Glomerular endothelial cell (primary cell): Measurements from ENCODE around the gene PPP2R2D. TPM values are rescaled to one million over a fixed set of nuclear protein-coding genes. Genes with fewer than 3 reads are reported as not detected.

Experiments
- DNase-seq: peaks from one replicate; pipeline ENCODE4 v3.0.0-alpha.2; 2011; ENCODE audit warnings: low read depth, low spot score; ENCODE audit errors: extremely low read depth
- total RNA-seq: library from RNA; depleted of rRNA; stranded (reverse); fragments of >200 nt; gene quantifications from 2 replicates; pipeline ENCODE4 v1.2.3, GENCODE V29; 2015

Gene PPP2R2D
- total RNA-seq, result 25.9 and 32.1 TPM in 2 replicates

DNA sequence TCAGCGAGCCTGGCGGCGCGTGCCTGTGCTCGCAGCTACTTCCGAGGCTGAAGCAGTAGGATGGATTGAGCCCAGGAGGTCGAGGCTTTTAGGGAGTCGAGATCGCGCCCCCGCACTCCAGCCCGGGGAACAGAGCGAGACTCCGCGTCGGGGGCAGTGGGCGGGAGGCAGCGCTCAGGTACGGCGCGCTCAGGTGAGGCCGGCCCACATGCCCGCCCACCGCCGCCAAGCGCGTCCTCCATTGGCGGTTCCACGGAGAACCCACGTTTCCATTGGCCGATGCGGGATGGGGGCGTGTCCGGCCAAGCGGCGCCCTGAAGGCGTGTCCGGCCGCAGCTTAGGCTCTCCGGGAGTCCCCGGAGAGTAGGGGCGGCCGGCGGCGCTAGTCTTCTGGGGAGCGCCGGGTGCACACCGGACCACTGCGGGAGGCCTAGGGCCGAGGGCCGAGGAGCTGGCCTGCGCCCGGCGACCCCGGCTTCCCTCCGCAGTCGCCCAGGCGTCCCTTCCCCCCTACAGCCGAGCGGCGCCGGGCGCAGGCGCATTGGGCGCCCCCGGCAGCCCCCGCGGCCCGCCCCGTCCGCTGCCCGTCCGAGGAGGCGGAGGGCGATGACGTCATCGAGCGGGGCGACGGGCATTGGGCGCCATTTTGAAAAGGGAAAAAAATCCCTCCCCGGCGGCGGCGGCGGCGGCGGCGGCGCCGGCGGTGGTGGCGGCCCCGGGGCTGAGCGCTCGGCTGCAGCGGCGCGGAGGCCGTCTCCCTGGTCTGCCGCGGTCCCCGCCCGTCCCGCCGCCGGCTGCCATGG lies at the start of gene PPP2R2D:
TSS of gene PPP2R2D (plus strand) at position 659 of the 803 bp plus-strand sequence. CDS start at position 800, 141 bp downstream.
- DNase-seq, result no peak

DNA sequence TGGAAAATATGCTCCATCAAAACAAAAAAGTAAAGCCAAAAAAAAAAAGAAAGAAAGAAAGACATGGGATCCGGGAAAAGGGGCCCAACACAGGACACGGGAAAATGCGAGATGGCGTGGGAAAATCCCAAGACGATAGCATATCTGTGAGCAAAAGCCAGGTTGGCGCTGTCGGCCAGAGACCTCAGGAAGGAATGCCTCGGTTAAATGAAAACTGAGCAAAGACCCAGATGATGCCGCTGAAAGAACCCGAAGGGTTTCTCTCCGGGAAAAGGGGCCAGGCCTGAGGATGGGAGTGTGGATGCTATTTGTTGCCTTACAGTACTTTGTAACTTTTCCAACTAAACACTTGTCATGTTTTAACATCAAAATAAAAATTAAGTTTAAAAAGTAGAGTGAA lies 49.5 kb upstream of the PPP2R2D start:
- DNase-seq, result no peak

DNA sequence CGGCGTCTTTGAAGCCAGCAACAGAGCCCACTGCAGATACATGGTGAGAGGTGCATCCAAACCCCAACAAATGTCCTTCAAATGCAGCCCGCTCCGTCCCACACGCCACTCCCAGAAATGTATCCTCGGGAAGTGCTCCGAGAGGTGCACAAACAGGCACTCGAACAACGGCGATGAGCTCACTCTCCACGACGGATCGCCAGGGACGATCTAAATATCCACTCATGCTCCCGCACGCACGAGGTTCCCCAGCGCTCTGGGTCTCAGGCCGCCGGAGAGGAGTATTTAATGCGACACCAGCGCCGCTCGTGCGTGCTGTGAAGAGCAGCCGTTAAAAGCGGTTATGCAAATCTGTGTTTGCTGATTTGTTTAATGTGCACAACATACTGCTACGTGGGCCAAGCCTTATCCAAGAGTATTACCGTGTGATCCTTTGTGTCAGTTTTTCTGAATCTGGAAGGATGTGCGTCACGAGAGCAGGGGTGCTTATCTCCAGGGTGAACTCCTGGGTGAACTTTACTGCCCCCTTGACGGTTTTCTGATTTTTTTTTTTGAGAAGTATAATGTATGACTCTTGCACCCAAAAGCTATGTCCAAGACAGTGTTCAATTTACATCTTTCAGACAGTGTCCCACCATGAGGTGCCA lies 48.5 kb upstream of the PPP2R2D start:
- no peak for DNase-seq

DNA sequence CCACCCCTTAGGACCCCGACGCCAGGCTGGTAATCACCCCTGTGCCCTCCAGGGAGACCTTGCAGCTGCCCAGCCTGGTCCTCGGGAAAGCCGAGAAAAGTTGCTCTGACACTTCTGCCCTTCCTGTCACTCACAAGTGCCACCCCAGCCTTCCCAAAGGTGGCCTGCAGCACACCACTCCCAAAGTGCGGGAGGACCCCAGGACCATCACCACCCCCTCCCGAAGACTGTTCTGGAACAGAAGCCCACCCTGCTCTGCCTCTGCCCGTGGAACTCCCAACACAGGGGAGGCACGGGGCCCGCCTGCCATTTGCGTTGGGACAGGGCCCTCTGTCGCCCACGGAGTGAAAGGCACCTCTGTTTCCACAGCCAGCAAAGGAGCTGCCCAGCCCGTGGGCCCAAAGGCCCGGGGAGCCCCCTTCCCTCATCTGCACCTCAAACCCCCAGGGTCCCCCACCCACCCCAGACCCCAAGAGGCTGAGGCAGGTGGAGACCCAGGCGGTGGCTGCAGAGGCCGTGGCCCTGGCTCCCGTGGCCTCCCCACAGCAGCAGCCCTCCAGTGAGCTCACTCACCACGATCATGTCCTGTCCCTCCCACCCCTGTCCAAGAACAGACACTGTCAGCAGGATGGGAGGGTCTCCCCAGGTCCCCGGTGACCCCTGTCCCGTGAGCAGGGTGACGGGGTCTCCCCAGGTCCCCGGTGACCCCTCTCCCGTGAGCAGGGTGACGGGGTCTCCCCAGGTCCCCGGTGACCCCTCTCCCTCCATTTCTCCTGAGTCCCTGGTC lies 47.8 kb upstream of the PPP2R2D start:
- DNase-seq, result no peak

DNA sequence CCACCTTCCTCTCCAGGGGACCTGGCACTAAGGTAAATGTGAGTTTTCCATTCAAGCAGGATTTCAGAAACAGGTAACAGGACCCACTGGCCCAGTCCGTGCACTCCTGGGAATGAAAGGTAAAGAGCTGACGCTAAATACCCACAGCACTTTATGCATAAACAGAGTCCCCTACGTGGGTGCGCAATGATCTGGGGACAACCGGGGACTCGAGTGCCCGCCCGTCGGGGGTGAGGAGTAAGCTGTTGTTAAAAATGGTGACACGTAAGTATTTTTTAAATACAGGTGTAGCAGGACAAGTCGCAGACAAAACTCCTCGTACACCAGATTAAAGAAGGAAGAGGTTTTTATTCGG lies 47.2 kb upstream of the PPP2R2D start:
- no peak for DNase-seq

DNA sequence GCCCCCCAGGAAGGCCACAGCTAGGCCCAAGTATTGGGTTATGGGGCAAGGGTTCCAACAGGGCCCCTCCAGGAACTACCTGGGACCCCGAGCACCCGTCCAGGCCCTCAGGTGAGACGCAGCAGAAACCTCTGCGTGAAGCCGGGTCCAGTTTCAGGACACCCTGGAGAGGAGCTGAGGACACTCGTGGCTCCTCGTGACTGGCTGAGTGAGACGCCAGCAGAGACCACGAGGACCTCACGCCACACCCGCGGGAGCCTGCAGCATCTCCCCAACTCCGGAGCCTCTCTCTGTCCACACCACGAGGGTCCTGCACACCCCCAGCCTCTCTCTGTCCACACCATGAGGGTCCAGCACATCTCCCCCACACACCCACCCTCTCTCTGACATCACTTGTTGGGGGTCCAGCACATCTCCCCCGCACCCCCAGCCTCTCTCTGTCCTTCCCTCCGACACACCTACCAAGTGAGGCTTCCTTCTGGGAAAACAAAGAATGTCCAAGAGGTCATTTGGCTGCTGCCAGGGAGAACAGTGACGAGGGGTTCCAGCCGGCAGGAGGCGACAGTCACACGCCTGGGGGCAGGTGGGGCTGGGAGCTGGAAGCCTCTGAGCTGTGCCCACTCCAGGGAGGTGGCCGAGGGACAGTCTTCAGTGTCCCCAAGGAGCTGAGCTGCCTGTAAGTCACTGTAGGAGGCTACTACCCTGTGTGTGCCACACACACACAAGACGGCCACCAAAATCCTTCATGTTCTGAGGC lies 46.1 kb upstream of the PPP2R2D start:
- DNase-seq, result no peak

DNA sequence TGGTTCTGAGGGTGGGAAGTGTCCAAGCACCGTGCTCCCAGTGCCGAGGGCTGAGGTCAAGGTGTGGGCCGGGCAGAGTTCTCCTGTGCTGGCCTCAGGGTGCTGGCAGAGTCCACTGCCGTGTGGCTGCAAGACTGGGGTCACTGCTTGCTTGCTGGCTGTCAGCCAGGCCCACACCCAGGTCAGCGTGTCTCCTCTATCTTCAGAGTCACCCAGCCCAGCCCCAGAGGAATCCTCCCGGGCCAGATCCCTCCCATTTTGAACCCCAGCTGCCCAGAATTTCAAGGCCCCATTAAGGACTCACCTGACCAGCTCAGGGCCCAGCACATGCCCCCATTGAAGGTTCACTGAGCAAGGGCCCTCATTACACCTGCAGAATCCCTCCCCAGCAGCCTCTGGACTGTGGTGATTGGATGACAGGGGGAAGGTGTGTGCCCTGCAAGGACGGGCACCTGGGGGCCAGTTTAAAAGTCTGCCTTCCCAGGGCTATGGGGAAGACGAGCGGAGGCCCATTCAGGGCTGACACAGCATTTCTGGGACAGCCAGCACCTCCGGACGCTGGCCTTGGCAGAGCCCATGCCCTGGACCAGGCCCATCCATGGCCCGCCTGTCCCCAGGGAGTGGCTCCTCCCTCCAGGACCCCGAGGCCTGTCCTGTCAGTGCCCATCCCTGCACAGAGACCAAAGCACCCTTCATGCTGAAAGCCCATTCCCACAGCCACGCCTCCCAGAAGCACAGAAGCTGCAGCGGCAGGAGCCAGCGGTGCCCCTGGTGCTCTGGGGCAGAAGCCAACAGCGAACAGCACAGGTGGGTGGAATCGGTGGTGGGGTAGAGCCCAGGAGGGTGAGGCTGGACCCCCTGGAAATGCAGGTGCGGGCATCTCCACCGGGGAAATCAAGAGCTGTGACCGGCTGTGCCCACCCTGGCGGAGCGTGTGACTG lies 45.1 kb upstream of the PPP2R2D start:
- DNase-seq, result no peak

DNA sequence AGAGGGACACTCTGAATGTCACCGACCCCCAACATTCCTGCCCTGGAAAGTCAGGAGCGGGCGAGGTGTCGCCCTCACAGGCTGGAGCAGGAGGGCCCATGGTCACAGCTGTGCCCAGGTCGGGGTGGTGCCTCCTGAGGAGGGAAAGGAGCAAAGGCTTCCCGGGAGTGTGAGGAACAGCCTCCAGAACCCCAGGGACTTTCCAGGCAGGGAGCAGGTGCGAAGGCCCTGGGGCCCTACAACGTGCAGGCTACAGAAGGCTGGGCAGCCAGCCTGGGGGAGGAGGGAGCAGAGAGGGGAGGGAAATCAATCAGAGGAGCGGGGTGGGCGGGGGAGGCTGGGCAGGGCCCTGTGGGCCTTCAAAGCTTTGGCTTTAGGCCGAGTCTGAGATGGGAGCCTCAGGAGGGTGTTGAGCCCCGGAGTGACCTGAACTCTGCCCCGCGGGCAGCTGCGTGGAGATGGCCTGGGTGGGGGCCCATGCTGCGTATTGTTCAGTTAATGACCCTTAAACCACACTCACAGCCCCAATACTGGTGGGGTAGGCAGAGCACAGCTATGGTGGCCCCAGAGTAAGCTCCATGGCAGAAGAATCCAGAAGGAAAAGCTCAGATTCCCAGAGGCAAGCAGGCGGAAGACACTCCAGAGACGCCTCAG lies 44.2 kb upstream of the PPP2R2D start:
- no peak for DNase-seq

DNA sequence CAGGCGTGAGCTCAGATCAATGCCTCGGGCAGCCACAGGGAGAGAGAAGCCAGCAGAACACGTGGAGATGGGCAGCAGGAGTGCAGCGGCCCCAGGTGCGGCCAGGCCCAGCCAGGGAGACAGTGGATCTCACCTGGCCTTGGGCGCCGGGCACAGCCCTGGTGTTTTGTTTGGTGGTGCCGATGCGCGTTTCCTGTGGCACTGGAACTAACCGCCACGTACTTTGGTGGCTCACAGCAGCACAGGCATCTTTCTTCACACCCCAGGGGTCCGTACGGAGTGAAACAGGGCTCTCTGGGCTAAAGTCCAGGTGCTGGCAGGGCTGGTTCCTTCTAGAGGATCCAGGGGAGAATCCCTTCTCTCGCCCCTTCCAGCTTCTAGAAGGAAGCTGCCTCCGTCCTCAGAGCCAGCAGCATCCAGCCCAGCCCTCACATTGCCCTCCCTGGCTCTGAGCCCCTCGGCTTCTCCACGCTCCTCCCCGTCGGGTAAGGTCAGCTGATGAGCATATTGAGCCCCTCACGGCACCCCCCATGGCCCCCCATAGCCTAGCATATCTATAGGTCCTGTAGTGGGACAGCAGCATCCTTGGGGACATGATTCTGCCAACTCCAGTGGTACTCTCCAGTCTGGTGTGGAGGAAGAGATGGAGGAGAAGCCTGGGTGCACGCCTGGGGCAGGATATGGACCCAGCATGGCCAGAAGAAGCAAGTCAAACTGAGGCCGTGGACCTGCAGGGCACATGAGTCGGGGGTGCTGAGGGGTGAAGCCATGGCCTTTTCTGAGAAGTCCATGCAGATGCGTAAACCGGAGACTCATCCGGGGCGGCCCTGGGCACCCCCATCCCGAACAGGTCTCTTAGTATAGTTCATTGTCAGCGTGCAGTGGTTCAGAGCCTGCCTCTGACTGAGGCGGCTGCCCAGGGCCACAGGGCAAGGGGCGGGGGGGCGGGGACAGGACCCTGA lies 43.4 kb upstream of the PPP2R2D start:
- DNase-seq, result no peak

DNA sequence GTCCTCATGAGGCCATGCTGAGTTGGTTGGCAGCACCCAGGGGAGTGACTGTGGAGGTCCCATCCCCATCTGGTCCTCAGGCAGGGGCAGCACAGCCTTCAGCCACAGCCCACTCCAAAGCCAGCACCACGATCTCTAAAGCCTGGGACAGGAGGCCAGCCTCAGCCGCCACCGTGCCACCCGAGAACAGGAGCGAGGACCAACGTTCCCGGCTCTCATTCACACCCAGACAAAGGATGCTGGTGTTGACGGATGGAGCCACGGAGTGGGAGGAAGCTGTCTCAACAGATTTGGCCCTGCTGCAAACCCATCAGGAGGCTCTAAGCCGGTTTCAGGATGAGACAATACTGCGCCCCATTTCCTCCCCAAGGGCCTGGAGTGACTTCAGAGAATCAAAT lies 42.7 kb upstream of the PPP2R2D start:
- DNase-seq, result no peak

DNA sequence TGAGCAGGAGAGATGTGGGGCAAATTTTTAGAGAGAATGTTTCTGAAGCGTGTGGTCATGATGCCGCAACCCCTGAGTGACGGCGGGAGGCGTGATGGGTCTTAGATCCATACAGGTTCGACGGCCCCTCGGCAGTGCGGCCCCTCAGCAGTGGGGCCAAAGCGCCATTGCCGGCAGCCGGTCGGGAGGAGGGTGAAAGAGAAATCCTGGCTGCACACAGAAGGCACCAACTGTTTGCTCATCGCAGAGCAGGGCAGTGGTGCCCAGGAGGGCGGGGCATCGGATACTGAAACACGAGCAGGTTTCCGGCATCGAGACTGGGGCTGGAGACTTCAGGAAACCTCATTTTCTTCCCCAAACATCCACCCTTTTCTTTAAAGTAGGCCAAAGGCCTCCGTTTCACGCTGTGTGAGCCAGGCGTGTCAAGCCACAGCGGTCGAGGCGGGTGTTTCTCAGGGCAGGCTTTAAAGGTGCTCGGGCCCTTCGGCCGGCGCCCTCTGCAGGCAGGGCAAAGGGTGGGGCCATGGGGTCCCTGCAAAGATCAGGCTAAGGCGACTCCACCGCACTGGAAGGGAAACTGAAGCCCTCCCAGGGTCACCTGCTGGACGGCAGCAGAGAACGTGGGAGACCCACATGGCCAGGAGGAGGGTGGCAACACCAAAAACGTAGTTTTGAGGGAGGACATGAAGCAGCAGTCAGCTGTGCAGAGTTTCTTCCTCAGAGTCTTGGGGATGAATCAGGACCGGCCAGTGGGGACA lies 42.0 kb upstream of the PPP2R2D start:
- DNase-seq, result no peak

DNA sequence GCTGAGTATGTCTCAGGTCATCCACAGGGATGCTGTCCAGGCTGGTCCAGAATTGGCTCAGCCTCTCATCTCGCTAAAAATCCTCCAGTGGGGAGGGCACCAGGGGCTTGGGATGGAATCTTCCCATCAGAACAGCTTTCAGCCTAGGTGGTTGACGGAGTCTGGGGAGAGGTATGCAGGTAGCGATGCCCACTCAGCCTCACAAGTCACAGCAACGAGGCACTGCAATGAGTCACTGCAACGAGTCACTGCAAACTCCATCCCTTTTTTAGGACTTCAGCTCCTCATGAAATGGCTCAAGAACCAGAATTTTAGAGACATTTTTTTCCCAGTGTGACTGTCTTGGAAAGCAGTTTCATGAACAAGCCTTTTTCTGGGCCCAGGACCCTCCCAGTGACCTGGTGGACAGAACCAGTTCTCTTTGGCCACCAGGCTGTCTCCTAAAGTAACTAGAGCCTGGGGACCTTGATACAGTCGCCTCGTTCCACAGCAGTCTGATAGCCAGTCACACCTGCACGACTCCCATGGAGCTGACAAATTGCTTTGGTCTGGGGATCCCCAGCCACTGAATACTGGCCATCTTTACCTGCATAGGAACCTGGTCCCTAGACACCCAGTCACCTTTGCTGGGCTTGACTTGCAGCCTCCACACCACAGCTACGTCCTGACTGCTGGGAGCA lies 41.3 kb upstream of the PPP2R2D start:
- no peak for DNase-seq

DNA sequence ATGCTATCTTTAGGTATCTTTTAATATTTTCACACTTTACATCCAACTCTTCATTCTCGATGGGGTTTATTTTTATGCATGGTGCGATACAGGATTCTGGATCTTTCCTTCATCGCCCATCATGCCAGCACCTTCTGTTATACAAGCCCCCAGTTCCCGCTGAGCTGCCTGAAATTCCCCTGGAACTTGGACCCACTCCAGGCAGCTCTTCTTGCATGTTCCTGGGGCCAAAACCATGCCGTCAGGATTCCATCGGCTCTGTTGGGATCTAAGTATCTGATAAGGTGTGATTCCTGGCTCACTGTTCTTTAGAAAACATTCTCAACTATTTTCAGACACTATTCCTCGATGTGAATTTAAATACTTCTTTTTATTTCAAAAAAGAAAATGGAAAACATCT lies 40.5 kb upstream of the PPP2R2D start:
- DNase-seq, result no peak

DNA sequence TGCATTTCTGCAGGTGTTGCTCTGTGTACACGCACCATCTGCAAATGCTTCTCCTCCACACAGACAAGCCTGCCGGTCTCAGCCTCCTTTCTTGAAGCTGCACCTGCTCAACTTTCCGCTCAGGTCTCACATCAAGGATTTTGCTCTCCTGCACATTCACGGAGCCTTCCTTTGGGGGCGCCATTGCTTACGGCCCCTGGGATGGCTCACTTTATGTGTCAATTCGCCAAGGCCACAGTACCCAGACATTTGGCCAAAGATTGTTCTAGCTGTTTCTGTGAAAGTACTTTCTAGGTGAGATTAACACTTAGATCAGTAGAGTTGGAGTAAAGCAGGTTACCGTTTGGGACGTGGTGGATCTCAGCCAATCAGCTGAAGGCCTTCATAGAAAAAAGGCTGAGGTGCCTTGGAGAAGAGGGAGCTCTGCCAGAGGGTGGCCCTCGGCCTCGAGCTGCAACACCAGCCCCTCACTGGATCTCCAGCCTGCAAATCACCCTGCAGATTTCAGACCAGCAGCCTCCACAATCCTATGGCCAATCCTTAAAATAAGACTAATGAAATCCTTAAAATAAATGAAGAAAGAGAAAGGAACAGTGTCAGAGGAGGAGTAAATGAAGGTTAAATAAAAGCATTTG lies 39.9 kb upstream of the PPP2R2D start:
- DNase-seq, result no peak

DNA sequence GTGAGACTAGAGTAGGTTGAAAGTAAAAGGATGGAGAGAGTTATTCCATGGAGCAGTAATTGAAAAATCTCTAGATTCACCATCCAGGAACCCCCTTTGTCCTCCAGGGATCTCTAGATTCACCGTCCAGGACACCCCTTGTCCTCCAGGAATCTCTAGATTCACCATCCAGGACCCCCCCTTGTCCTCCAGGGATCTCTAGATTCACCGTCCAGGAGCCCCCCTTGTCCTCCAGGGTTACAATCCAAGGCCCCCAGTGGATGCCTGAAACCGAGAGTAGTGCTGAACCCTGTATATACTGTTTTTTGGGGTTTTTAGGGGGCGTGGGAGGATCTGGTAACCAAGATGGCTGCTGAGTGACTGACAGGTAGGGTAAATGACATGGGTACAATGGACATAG lies 38.3 kb upstream of the PPP2R2D start:
- DNase-seq, result no peak

DNA sequence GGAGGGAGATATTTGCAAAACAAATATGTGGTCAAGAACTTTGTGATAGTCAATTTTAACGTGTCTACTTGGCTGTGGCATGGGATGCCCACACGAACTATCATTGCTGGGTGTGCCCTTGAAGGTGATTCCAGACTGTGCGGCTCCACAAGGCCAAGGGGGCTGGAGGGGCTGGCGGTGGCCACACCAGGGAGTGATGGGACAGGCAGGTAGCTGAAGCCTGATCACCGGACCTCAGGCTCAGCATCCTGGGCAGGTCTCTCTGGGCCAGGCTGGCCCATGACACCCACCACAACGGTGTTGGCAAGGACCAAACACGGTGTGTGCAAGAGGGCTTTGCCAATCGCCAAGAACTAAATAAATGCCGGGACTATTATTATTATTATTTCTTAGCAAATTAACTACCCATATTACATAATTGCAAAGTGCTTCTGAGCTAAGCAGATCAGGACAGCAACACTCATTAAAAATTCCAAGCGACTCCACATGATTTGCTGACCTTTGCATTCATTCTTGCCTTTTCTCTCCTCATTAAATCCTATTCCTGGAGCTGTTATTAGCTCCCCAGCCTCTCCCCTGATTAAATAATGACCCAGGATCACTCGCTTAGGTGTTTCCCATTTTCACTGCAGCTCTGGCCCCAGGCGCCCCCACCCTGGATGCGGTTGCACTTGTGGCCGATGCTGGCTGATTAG lies 35.4 kb upstream of the PPP2R2D start:
- no peak for DNase-seq
